SJSA1 (cell line): ENCODE measurements around the gene ATG7. TPM values are rescaled to one million over a fixed set of nuclear protein-coding genes. Genes with fewer than 3 reads are reported as not detected.
"Not testable (repeated sequence)": the region's sequence is repeated elsewhere in the genome, so short reads cannot be mapped to it uniquely, and the experiment has no call there.

Experiments
- DNase-seq, 2 experiments: peaks; one replicate each; pipeline ENCODE4 v3.0.0-alpha.2; 2015 to 2020; ENCODE audit warnings: low spot score in 2 of 2, low read depth in 1 of 2
- H3K27ac ChIP-seq: fragments of 250-450 bp; sonication (Bioruptor Pico); 2 replicates; pipeline ENCODE4 v1.5.1; 2020; ENCODE audit warnings: mild to moderate bottlenecking, moderate library complexity
- H3K27me3 ChIP-seq: fragments of 250-450 bp; sonication (Bioruptor Pico); replicated peaks from 2 replicates; pipeline ENCODE4 v1.5.1; 2020; ENCODE audit warnings: mild to moderate bottlenecking, moderate library complexity
- H3K36me3 ChIP-seq: fragments of 250-450 bp; sonication (Bioruptor Pico); 2 replicates; pipeline ENCODE4 v1.5.1; 2020; ENCODE audit warnings: mild to moderate bottlenecking
- H3K4me1 ChIP-seq: fragments of 250-450 bp; sonication (Bioruptor Pico); replicated peaks from 2 replicates; pipeline ENCODE4 v1.6.1; 2021; ENCODE audit warnings: mild to moderate bottlenecking
- H3K4me3 ChIP-seq: fragments of 250-450 bp; sonication (Bioruptor Pico); 2 replicates; pipeline ENCODE4 v1.5.1; 2020; ENCODE audit warnings: mild to moderate bottlenecking
- H3K9me3 ChIP-seq: fragments of 250-450 bp; sonication (Bioruptor Pico); replicated peaks from 2 replicates; pipeline ENCODE4 v1.5.1; 2020; ENCODE audit warnings: mild to moderate bottlenecking
- total RNA-seq: library from RNA; depleted of rRNA; stranded (reverse); fragments of >200 nt; shearing (Covaris generic); gene quantifications from 2 replicates; pipeline ENCODE4 v1.2.3, GENCODE V29; 2014

The ATG7 gene
- total RNA-seq, 1 experiment from 2014 or later = 45.2 TPM

GRCh38 chr3:11477407-11477911 is 205.3 kb downstream of the ATG7 start:
- H3K9me3 ChIP-seq = no peaks in the 10 kb centered on the region
- no peaks in the 10 kb centered on the region for H3K27me3 ChIP-seq
- peak; percentile 55 to 59 for DNase-seq
- peak overlapping the region; percentile 78 for H3K27ac ChIP-seq
- H3K36me3 ChIP-seq = no peaks in the 10 kb centered on the region
- peaks cover 30% of the 10 kb centered on the region for H3K4me1 ChIP-seq
- no peak overlapping the region for H3K4me3 ChIP-seq

- Histone ChIP-seq H3K27me3 (no peaks in the 10 kb centered on the region), H3K27ac (peak overlapping the region; percentile 78), H3K4me3 (no peak overlapping the region), H3K36me3 (no peaks in the 10 kb centered on the region), H3K9me3 (no peaks in the 10 kb centered on the region), H3K4me1 (peaks cover 30% of the 10 kb centered on the region)
- no peak for DNase-seq
Measured at GRCh38 chr3:11478167-11478566, 206.0 kb downstream of the ATG7 start.

GRCh38 chr3:11479221-11479620 is 207.0 kb downstream of the ATG7 start:
- Histone ChIP-seq H3K27ac (peak overlapping the region; percentile 78), H3K27me3 (no peaks in the 10 kb centered on the region)
- DNase-seq = peak in 1 of 2 experiments; percentile 23

GRCh38 chr3:11480663-11481298 is 208.6 kb downstream of the ATG7 start:
- no peaks in the 10 kb centered on the region for H3K9me3 ChIP-seq
- no peaks in the 10 kb centered on the region for H3K27me3 ChIP-seq
- no peak overlapping the region for H3K27ac ChIP-seq
- no peaks in the 10 kb centered on the region for H3K36me3 ChIP-seq
- H3K4me3 ChIP-seq = no peak overlapping the region
- peaks cover 30% of the 10 kb centered on the region for H3K4me1 ChIP-seq
- peak in 1 of 2 experiments; percentile 11 for DNase-seq

More at GRCh38 chr3:11479221-11479620, 207.0 kb downstream of the ATG7 start:
- Histone ChIP-seq H3K36me3 (no peaks in the 10 kb centered on the region), H3K9me3 (no peaks in the 10 kb centered on the region), H3K4me1 (peaks cover 30% of the 10 kb centered on the region), H3K4me3 (no peak overlapping the region)

GRCh38 chr3:11481556-11481955 is 209.4 kb downstream of the ATG7 start:
- Histone ChIP-seq H3K4me3 (no peak overlapping the region), H3K27me3 (no peaks in the 10 kb centered on the region), H3K4me1 (peaks cover 27% of the 10 kb centered on the region), H3K36me3 (no peaks in the 10 kb centered on the region), H3K27ac (no peak overlapping the region), H3K9me3 (no peaks in the 10 kb centered on the region)
- DNase-seq = peak in 1 of 2 experiments; percentile 11

- H3K4me1 ChIP-seq = peaks cover 23% of the 10 kb centered on the region
- no peak overlapping the region for H3K27ac ChIP-seq
- DNase-seq = peak in 1 of 2 experiments; percentile 24
- H3K27me3 ChIP-seq = no peaks in the 10 kb centered on the region
- no peaks in the 10 kb centered on the region for H3K36me3 ChIP-seq
- H3K4me3 ChIP-seq = no peak overlapping the region
- H3K9me3 ChIP-seq = no peaks in the 10 kb centered on the region
Measured at GRCh38 chr3:11482021-11482420, 209.8 kb downstream of the ATG7 start.

GRCh38 chr3:11488356-11488755 is 216.2 kb downstream of the ATG7 start:
- peak in 1 of 2 experiments; percentile 22 for DNase-seq
- not testable (repeated sequence) for H3K27ac ChIP-seq, H3K4me3 ChIP-seq, H3K9me3 ChIP-seq, H3K4me1 ChIP-seq, H3K27me3 ChIP-seq, H3K36me3 ChIP-seq

GRCh38 chr3:11494131-11494916 is 222.1 kb downstream of the ATG7 start:
- no peak for DNase-seq
- no peak overlapping the region for H3K4me3 ChIP-seq

GRCh38 chr3:11495948-11496557 is 223.9 kb downstream of the ATG7 start:
- peaks cover 18% of the 10 kb centered on the region for H3K4me1 ChIP-seq
- no peak overlapping the region for H3K27ac ChIP-seq
- H3K36me3 ChIP-seq = no peaks in the 10 kb centered on the region
- H3K9me3 ChIP-seq = no peaks in the 10 kb centered on the region
- no peak for DNase-seq
- H3K4me3 ChIP-seq = no peak overlapping the region
- no peaks in the 10 kb centered on the region for H3K27me3 ChIP-seq

More at GRCh38 chr3:11494131-11494916, 222.1 kb downstream of the ATG7 start:
- Histone ChIP-seq H3K27me3 (no peaks in the 10 kb centered on the region), H3K36me3 (no peaks in the 10 kb centered on the region), H3K27ac (no peak overlapping the region), H3K9me3 (no peaks in the 10 kb centered on the region), H3K4me1 (peaks cover 12% of the 10 kb centered on the region)

- H3K4me3 ChIP-seq = no peak overlapping the region
- no peak overlapping the region for H3K27ac ChIP-seq
- peaks cover 18% of the 10 kb centered on the region for H3K4me1 ChIP-seq
- no peaks in the 10 kb centered on the region for H3K9me3 ChIP-seq
- DNase-seq = no peak
- H3K27me3 ChIP-seq = no peaks in the 10 kb centered on the region
- no peaks in the 10 kb centered on the region for H3K36me3 ChIP-seq
Measured at GRCh38 chr3:11498177-11498576, 226.0 kb downstream of the ATG7 start.

- no peak overlapping the region for H3K4me3 ChIP-seq
- peak overlapping the region; percentile 41 for H3K27ac ChIP-seq
- H3K36me3 ChIP-seq = no peaks in the 10 kb centered on the region
- H3K9me3 ChIP-seq = no peaks in the 10 kb centered on the region
- H3K27me3 ChIP-seq = no peaks in the 10 kb centered on the region
- peaks cover 18% of the 10 kb centered on the region for H3K4me1 ChIP-seq
- peak in 1 of 2 experiments; percentile 30 for DNase-seq
Measured at GRCh38 chr3:11498646-11499045, 226.4 kb downstream of the ATG7 start.

GRCh38 chr3:11499144-11499543 is 226.9 kb downstream of the ATG7 start:
- Histone ChIP-seq H3K27ac (peak overlapping the region; percentile 41), H3K4me1 (peaks cover 18% of the 10 kb centered on the region), H3K9me3 (no peaks in the 10 kb centered on the region)

GRCh38 chr3:11502413-11502812 is 230.2 kb downstream of the ATG7 start:
- DNase-seq, H3K4me3 ChIP-seq: not testable (repeated sequence)
- H3K4me1 ChIP-seq = peaks cover 26% of the 10 kb centered on the region

More at GRCh38 chr3:11499144-11499543, 226.9 kb downstream of the ATG7 start:
- no peak overlapping the region for H3K4me3 ChIP-seq
- no peaks in the 10 kb centered on the region for H3K36me3 ChIP-seq
- peak in 1 of 2 experiments; percentile 40 for DNase-seq
- no peaks in the 10 kb centered on the region for H3K27me3 ChIP-seq

GRCh38 chr3:11507719-11508118 is 235.5 kb downstream of the ATG7 start:
- peak; percentile 64 to 84 for DNase-seq
- peaks cover 41% of the 10 kb centered on the region for H3K4me1 ChIP-seq
- no peak overlapping the region for H3K4me3 ChIP-seq
- H3K36me3 ChIP-seq = no peaks in the 10 kb centered on the region
- no peaks in the 10 kb centered on the region for H3K9me3 ChIP-seq
- H3K27ac ChIP-seq = peak overlapping the region; percentile 87
- no peaks in the 10 kb centered on the region for H3K27me3 ChIP-seq

More at GRCh38 chr3:11502413-11502812, 230.2 kb downstream of the ATG7 start:
- H3K27me3 ChIP-seq, H3K27ac ChIP-seq, H3K9me3 ChIP-seq, H3K36me3 ChIP-seq: not testable (repeated sequence)
